Measurements from ENCODE around the gene CHAT.
A peak's percentile ranks its signal among the peaks of the same experiment; 100 is the strongest.

Gene CHAT

GRCh38 chr10:49613882-49614241, at the start of gene CHAT:
Gene CHAT, plus strand, starts transcription at chr10:49614037. Its CDS starts 153 bp downstream, at chr10:49614190.
- no peak for DNase-seq

GRCh38 chr10:49564461-49565009, 49.3 kb upstream of the CHAT start:
- DNase-seq, result no peak

- DNase-seq, result no peak
These were observed 46.0 kb upstream of the CHAT start for GRCh38 chr10:49567810-49568209.

GRCh38 chr10:49568235-49568634, 45.6 kb upstream of the CHAT start:
- no peak for DNase-seq

- no peak for DNase-seq
These were observed 44.7 kb upstream of the CHAT start for GRCh38 chr10:49569031-49569631.

- no peak for DNase-seq
These were observed 42.4 kb upstream of the CHAT start for GRCh38 chr10:49571388-49571787.

- DNase-seq, result peak; percentile 52
These were observed 41.2 kb upstream of the CHAT start for GRCh38 chr10:49572594-49573114.

GRCh38 chr10:49575489-49576072, 38.3 kb upstream of the CHAT start:
- no peak for DNase-seq

GRCh38 chr10:49577182-49577925, 36.5 kb upstream of the CHAT start:
- DNase-seq, result no peak

GRCh38 chr10:49578392-49578791, 35.4 kb upstream of the CHAT start:
- DNase-seq, result no peak

- DNase-seq, result no peak
These were observed 34.2 kb upstream of the CHAT start for GRCh38 chr10:49579621-49580020.

GRCh38 chr10:49585387-49585786, 28.4 kb upstream of the CHAT start:
- DNase-seq, result no peak

- DNase-seq, result no peak
These were observed 25.9 kb upstream of the CHAT start for GRCh38 chr10:49587981-49588380.

- DNase-seq, result peak; percentile 65
These were observed 20.9 kb upstream of the CHAT start for GRCh38 chr10:49592726-49593563.

- no peak for DNase-seq
These were observed 20.3 kb upstream of the CHAT start for GRCh38 chr10:49593564-49593875.

- DNase-seq, result no peak
These were observed 19.8 kb upstream of the CHAT start for GRCh38 chr10:49593998-49594397.

- peak; percentile 60 for DNase-seq
These were observed 19.2 kb upstream of the CHAT start for GRCh38 chr10:49594594-49594993.

GRCh38 chr10:49595003-49595712, 18.7 kb upstream of the CHAT start:
- no peak for DNase-seq

- DNase-seq, result no peak
These were observed 17.9 kb upstream of the CHAT start for GRCh38 chr10:49595713-49596492.

- DNase-seq, result no peak
These were observed 17.4 kb upstream of the CHAT start for GRCh38 chr10:49596493-49596809.

GRCh38 chr10:49596836-49597235, 17.0 kb upstream of the CHAT start:
- DNase-seq, result no peak
